Measurements from ENCODE around the gene PARVB.

DNA sequence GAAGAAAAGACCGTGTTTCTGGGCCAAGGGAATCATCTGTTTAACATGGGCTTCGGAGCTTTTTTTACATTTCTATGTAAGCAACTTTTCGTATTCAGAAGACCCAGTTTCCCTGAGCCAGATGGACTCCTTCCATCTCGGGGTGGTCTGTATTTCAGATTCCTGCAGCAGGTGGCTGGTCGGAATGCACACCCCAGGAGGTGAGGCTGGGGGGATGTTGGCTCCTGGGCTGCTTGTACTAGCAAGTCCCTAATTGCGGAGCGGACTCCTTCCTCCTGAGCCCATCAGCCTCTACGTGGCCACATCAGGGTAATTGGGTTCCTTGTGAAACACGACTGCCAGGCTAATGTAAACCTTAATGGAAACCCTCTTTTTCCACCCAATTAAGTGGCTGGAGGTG lies 58.7 kb downstream of the PARVB start:
- TF ChIP-seq, protein P1, sequence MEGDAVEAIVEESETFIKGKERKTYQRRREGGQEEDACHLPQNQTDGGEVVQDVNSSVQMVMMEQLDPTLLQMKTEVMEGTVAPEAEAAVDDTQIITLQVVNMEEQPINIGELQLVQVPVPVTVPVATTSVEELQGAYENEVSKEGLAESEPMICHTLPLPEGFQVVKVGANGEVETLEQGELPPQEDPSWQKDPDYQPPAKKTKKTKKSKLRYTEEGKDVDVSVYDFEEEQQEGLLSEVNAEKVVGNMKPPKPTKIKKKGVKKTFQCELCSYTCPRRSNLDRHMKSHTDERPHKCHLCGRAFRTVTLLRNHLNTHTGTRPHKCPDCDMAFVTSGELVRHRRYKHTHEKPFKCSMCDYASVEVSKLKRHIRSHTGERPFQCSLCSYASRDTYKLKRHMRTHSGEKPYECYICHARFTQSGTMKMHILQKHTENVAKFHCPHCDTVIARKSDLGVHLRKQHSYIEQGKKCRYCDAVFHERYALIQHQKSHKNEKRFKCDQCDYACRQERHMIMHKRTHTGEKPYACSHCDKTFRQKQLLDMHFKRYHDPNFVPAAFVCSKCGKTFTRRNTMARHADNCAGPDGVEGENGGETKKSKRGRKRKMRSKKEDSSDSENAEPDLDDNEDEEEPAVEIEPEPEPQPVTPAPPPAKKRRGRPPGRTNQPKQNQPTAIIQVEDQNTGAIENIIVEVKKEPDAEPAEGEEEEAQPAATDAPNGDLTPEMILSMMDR (IDR thresholded peaks at IDR 0.05 in 4 of 5, conservative IDR thresholded peaks at IDR 0.05 in 1 of 5): no peak
- TF ChIP-seq POLR2A (IDR thresholded peaks at IDR 0.05): no peak

Data from gastrocnemius medialis (tissue), 4 donors.